Esophagus squamous epithelium (tissue), 5 donors: Measurements from ENCODE around the gene HOXB6. TPM values are rescaled to one million over a fixed set of nuclear protein-coding genes. Genes with fewer than 3 reads are reported as not detected.

Experiments
- DNase-seq: peaks from one replicate; lab custom pipeline; 2025; lab: John Stamatoyannopoulos, UW
- H3K27ac ChIP-seq, 4 donors: fragments of 200-600 bp; sonication (generic); one replicate each; pipeline ENCODE4 v1.5.1; 2016 to 2019; ENCODE audit warnings: mild to moderate bottlenecking in 1 of 4
- H3K27me3 ChIP-seq, 4 donors: fragments of 200-600 bp; sonication (generic); 1 replicate in 3 of 4; 2 replicates in 1 of 4; pipeline versions ENCODE4 v1.5.1 to v1.6.0; 2017 to 2021; ENCODE audit warnings: antibody characterized with exemption in 1 of 4
- H3K36me3 ChIP-seq, 3 donors: fragments of 200-600 bp; sonication (generic); one replicate each; pipeline ENCODE4 v1.5.1; 2016 to 2019
- H3K4me1 ChIP-seq, 3 donors: fragments of 200-600 bp; sonication (generic); one replicate each; pipeline ENCODE4 v1.5.1; 2017 to 2019
- H3K4me3 ChIP-seq, 4 donors: fragments of 200-600 bp; sonication (generic); 1 replicate in 3 of 4; 2 replicates in 1 of 4; pipeline ENCODE4 v1.5.1; 2016 to 2019; ENCODE audit warnings: mild to moderate bottlenecking in 2 of 4, moderate library complexity in 1 of 4
- H3K9me3 ChIP-seq, 3 donors: fragments of 200-600 bp; sonication (generic); one replicate each; pipeline ENCODE4 v1.5.1; 2016 to 2019
- CTCF ChIP-seq, 6 experiments: fragments of 450-650 bp in 4 of 6; fragments of 200-600 bp in 2 of 6; sonication (generic) in 2 of 6; IDR thresholded peaks; one replicate each; pipeline ENCODE4 v1.5.1; 2016 to 2019; ENCODE audit warnings: antibody characterized with exemption in 6 of 6, mild to moderate bottlenecking in 4 of 6, moderate library complexity in 4 of 6
- POLR2A ChIP-seq, 4 donors: fragments of 450-650 bp; IDR thresholded peaks; one replicate each; pipeline ENCODE4 v1.6.1; 2017; ENCODE audit warnings: antibody characterized with exemption in 4 of 4, mild to moderate bottlenecking in 4 of 4, moderate library complexity in 3 of 4
- WGBS, 2 donors: methylation state at CpG; one replicate each; pipeline ENCODE4 v1.1.5; 2018; 5-methylcytosine and 5-hydroxymethylcytosine counted together
- intact Hi-C: fragments of 100-400 bp; cut with DNase I; formaldehyde crosslinking; loops from one replicate; pipeline ENCODE4 v1.15.0; 2022
- total RNA-seq, 4 donors: library from RNA; depleted of rRNA; stranded (reverse); fragments of >200 nt; gene quantifications; one replicate each; pipeline ENCODE4 v1.1.0, GENCODE V29; 2016
- donor health status: DM: yes; HTN: yes; CAD: no.

The HOXB6 gene
- total RNA-seq, 4 donors from 2014 or later, result 1.3 to 3.1 TPM; not detected in 2

- H3K9me3 ChIP-seq, result no peaks in the 10 kb centered on the region
- H3K27me3 ChIP-seq, result peaks cover 0 to 100% (median 8%) of the 10 kb centered on the region in 4 donors
- H3K36me3 ChIP-seq, result no peaks in the 10 kb centered on the region
- 70 to 90% methylated on average over 2 of the region's 2 CpGs for WGBS, 2 donors
- peak overlapping the region in 2 of 4 donors; percentile 8 to 22 for H3K27ac ChIP-seq
- H3K4me3 ChIP-seq, result no peak overlapping the region
- intact Hi-C loops, result no loop called here
- H3K4me1 ChIP-seq, result peaks cover 0 to 54% (median 26%) of the 10 kb centered on the region in 3 donors
- DNase-seq, result no peak
- TF ChIP-seq CTCF (IDR thresholded peaks at IDR 0.05), result no peak
- no peak for TF ChIP-seq POLR2A (IDR thresholded peaks at IDR 0.05)
Observed at GRCh38 chr17:48588074-48588415, 16.7 kb downstream of the HOXB6 start.

- H3K27ac ChIP-seq, result peak overlapping the region in 2 of 4 donors; percentile 8 to 22
- no peak overlapping the region for H3K4me3 ChIP-seq
- H3K4me1 ChIP-seq, result peaks cover 0 to 54% (median 24%) of the 10 kb centered on the region in 3 donors
Observed at GRCh38 chr17:48587276-48588073, 17.3 kb downstream of the HOXB6 start.

GRCh38 chr17:48586355-48587258 lies 18.2 kb downstream of the HOXB6 start:
- Histone ChIP-seq H3K36me3 (no peaks in the 10 kb centered on the region), H3K9me3 (no peaks in the 10 kb centered on the region), H3K4me3 (peak overlapping the region; percentile 48 to 69 (median 63)), H3K27me3 (peaks cover 0 to 100% (median under 1%) of the 10 kb centered on the region in 4 donors), H3K4me1 (peaks cover 0 to 55% (median 19%) of the 10 kb centered on the region in 3 donors), H3K27ac (peak overlapping the region; percentile 71 to 96 (median 86))
- TF ChIP-seq CTCF (IDR thresholded peaks at IDR 0.05), result no peak
- TF ChIP-seq POLR2A (IDR thresholded peaks at IDR 0.05), result no peak
- WGBS, 2 donors, result 32 to 43% methylated on average over 29 to 34 of the region's 34 CpGs
- DNase-seq, result no peak
- intact Hi-C loops, result no loop called here

More at GRCh38 chr17:48587276-48588073, 17.3 kb downstream of the HOXB6 start:
- 67 to 90% methylated on average over 4 to 5 of the region's 5 CpGs for WGBS, 2 donors
- no peaks in the 10 kb centered on the region for H3K36me3 ChIP-seq
- no peak for TF ChIP-seq POLR2A (IDR thresholded peaks at IDR 0.05)
- TF ChIP-seq CTCF (IDR thresholded peaks at IDR 0.05), result no peak
- peaks cover 0 to 100% (median 5%) of the 10 kb centered on the region in 4 donors for H3K27me3 ChIP-seq
- intact Hi-C loops, result no loop called here
- no peak for DNase-seq
- no peaks in the 10 kb centered on the region for H3K9me3 ChIP-seq

GRCh38 chr17:48584223-48584741 lies 20.5 kb downstream of the HOXB6 start:
- Histone ChIP-seq H3K9me3 (no peaks in the 10 kb centered on the region), H3K27me3 (peaks cover 0 to 100% (median 0%) of the 10 kb centered on the region in 4 donors), H3K27ac (peak overlapping the region; percentile 71 to 96 (median 86)), H3K4me3 (peak overlapping the region in 2 of 4 donors; percentile 59 to 69), H3K4me1 (peaks cover 0 to 78% (median 30%) of the 10 kb centered on the region in 3 donors), H3K36me3 (no peaks in the 10 kb centered on the region)
- 24 to 43% methylated on average over 2 of the region's 2 CpGs for WGBS, 2 donors
- no peak for DNase-seq
- no peak for TF ChIP-seq CTCF (IDR thresholded peaks at IDR 0.05)
- no peak for TF ChIP-seq POLR2A (IDR thresholded peaks at IDR 0.05)
- intact Hi-C loops, result no loop called here
